NT2/D1 (cell line): ENCODE measurements around the gene MS4A6E.

Experiments used
- SUZ12 ChIP-seq: IDR thresholded peaks from 2 replicates; pipeline ENCODE4 v1.6.1; 2011; ENCODE audit not compliant: insufficient read length, insufficient read depth; ENCODE audit errors: extremely low read depth
- YY1 ChIP-seq: IDR thresholded peaks from 2 replicates; pipeline ENCODE4 v1.6.1; 2011; ENCODE audit not compliant: insufficient read length, insufficient read depth
- ZNF274 ChIP-seq: IDR thresholded peaks from 2 replicates; pipeline ENCODE4 v1.6.1; 2011; ENCODE audit warnings: mild to moderate bottlenecking, low read depth, low read length

GRCh38 chr11:60303661-60304060 is 23.4 kb upstream of the MS4A6E start:
- no peak for TF ChIP-seq YY1
- TF ChIP-seq ZNF274, result no peak
- no peak for TF ChIP-seq SUZ12
